Coronary artery (tissue), 2 donors: ENCODE measurements around the gene FLVCR2.

ENCODE experiments used
- DNase-seq: peaks from one replicate; pipeline ENCODE4 v3.0.0-alpha.2; 2017; ENCODE audit warnings: low spot score
- H3K27ac ChIP-seq, 2 donors: fragments of 200-600 bp; sonication (generic); one replicate each; pipeline ENCODE4 v1.5.1; 2016 to 2019
- H3K4me3 ChIP-seq: fragments of 200-600 bp; sonication (generic); 2 replicates; pipeline ENCODE4 v1.5.1; 2016; ENCODE audit warnings: mild to moderate bottlenecking, moderate library complexity
- TF ChIP-seq, protein P1 (sequence below): fragments of 200-600 bp; sonication (generic); IDR thresholded peaks from one replicate; pipeline ENCODE4 v1.5.1; 2019; ENCODE audit warnings: antibody characterized with exemption

FLVCR2 gene

DNA sequence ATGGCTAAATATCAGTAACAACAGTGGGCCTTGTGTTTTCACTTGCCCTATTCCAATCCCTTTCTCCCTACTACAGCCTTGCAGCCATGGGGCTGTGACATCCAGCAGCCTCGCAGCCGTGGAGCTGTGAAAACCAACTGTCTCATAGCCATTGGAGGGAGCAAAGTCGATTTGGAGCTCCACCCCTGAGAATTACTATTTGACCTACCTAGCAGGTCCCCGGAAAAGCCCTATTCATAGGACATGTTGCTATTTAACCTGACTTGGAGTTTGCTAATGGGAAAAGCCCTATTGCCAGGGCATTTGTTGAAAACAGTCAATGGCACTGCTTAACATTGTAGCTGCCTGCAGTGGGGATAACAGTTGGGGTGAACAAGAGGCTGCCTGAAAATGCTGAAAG is 49.0 kb downstream of the FLVCR2 start:
- DNase-seq = no peak
- Histone ChIP-seq H3K4me3 (no peak overlapping the region), H3K27ac (no peak overlapping the region)
- TF ChIP-seq, protein P1, sequence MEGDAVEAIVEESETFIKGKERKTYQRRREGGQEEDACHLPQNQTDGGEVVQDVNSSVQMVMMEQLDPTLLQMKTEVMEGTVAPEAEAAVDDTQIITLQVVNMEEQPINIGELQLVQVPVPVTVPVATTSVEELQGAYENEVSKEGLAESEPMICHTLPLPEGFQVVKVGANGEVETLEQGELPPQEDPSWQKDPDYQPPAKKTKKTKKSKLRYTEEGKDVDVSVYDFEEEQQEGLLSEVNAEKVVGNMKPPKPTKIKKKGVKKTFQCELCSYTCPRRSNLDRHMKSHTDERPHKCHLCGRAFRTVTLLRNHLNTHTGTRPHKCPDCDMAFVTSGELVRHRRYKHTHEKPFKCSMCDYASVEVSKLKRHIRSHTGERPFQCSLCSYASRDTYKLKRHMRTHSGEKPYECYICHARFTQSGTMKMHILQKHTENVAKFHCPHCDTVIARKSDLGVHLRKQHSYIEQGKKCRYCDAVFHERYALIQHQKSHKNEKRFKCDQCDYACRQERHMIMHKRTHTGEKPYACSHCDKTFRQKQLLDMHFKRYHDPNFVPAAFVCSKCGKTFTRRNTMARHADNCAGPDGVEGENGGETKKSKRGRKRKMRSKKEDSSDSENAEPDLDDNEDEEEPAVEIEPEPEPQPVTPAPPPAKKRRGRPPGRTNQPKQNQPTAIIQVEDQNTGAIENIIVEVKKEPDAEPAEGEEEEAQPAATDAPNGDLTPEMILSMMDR = no peak

DNA sequence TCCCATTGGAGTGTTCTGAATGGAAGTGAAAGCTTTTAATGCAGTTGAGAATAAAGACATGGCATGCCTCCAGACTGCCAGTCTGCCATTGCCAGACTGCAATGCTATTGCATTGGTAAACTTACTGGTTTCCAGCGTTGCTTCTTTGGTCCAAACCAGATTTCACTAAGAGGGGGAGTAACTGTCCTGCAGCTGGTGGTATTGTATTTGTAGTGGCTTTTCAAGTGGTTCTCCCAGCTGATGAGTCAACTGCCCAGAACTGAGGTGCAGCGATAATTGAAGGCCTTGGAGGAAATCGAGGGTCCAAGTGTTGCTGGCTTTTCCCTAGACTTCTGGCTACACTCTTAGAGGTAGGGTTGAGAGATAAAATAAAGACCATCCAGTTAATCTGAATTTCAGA is 50.4 kb downstream of the FLVCR2 start:
- DNase-seq = no peak
- no peak overlapping the region for H3K4me3 ChIP-seq
- TF ChIP-seq, protein P1 = no peak
- H3K27ac ChIP-seq = no peak overlapping the region

DNA sequence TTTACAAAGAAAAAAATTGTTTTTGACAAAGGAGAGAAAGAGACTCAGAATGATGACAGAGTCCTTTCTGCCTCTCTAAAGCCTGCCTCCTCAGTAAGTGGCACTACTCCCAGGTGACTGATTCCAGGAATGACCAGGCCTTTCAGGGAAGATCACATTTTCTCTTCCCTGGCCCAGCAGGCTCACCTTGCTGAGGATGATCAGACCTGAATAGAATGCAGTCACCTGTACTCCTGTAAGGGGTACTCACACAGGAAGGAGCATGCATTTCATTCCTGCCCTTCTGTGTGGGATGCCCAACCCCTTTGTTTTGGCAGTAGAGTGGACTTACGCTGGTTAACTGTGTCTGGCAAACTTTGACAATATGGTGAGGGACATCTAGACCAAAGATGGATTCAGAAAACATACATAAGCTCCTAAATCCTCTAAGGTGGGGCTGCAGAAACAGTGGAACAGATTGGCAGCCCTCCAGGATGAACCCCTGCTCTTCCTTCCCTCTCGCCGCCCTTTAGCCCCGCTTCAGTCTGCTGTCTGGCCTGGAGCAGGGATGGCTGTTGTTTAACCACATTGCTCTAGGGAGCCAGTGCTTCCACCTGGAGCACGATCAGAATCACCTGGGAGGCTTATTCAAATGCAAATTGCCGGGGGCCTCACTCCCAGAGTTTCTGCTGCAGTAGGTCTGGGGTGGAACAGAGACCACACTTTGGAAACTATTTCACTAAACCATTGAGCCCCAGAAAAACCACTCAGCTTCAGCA is 52.5 kb downstream of the FLVCR2 start:
- DNase-seq = no peak
- no peak overlapping the region for H3K27ac ChIP-seq

DNA sequence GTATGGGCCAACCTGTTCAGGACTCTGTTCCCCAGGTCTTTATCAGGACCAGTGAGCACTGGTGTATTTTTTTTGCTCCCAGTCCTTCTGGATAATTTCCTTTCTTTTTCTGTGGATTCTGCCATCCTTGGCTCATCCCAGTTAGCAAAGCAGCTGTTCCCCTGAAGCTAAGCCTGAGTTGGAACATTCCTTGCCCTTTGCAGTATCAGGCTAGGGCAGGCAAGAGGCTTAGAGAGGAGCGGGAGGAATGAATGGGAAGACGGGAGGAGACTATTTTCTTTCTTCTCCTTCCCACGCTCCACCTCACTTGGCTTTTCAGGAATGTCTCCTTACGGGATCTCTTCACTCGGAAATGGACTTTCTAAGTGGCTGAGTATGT is 53.0 kb downstream of the FLVCR2 start:
- DNase-seq = no peak
- Histone ChIP-seq H3K27ac (no peak overlapping the region), H3K4me3 (no peak overlapping the region)
- TF ChIP-seq, protein P1 = no peak

More for the DNA sequence above, 52.5 kb downstream of the FLVCR2 start:
- no peak overlapping the region for H3K4me3 ChIP-seq
- TF ChIP-seq, protein P1 = no peak

DNA sequence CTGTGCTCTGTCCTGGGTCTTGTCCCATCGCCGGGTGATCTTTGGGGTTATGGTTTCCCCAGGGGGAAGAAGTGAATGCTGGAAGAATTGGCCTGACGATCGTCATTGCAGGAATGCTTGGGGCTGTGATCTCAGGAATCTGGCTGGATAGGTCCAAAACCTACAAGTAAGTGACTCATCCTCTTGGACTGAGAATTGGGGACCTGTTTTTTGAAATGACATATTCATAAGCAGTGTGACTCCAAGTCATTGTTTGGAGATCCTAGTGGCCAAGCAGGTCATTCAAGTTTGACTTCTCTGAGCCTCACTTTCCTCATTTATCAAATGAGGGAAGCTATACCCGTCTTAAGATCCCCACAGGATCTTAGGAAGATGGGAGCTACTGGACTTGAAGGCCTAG is 56.4 kb downstream of the FLVCR2 start:
- no peak for DNase-seq
- Histone ChIP-seq H3K27ac (no peak overlapping the region), H3K4me3 (no peak overlapping the region)
- TF ChIP-seq, protein P1 = no peak

DNA sequence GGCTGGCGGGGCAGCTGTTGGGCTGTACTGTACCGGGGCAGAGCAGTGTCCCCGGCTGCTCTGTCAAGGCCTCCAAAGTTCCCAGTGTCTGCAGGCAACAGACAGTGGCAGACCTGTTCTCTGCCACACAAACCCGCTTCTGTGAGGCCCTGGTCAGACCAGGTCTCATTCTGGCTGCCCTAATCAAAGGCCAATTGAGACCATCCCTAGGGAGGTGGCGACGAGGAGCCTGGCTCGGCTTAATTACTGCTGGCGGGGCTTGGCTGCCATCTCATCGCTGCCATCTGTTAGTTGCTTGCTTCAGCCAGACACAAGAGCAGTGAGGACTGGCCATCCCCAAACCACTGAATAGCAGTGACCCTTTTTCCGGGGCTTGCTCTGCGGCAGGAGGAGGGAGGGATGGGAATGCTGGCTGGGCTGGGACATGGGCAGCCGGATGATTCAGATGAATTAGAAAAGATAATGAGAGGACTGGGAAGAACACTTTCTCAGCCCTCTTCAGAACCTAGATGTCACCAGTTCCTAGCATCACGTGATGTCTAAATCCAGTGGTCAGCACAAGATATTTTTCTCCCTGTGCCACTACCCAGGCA is 57.8 kb downstream of the FLVCR2 start:
- Histone ChIP-seq H3K27ac (peak overlapping the region in 1 of 2 donors; percentile 32), H3K4me3 (no peak overlapping the region)
- TF ChIP-seq, protein P1 = no peak
- DNase-seq = no peak

DNA sequence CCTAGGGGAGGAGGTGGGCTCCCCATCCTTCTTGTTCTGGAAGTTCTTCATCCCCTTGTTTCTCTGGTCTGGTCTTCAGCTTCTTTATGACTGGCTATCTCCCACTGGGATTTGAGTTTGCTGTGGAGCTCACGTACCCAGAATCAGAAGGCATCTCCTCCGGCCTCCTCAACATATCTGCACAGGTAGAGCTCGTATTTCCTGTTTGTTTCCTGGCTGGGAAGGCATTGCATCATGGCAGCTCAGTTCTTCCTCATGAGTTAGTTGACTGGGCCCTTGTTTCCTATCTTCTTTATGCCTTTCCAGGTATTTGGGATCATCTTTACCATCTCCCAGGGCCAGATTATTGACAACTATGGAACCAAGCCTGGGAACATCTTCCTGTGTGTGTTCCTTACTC is 62.5 kb downstream of the FLVCR2 start:
- no peak overlapping the region for H3K4me3 ChIP-seq
- DNase-seq = no peak
- TF ChIP-seq, protein P1 = no peak
- H3K27ac ChIP-seq = no peak overlapping the region
